GM21381 (cell line): Measurements from ENCODE around the gene RAF1.
A peak's percentile ranks its signal among the peaks of the same experiment; 100 is the strongest.
"Not testable (repeated sequence)": the region's sequence is repeated elsewhere in the genome, so short reads cannot be mapped to it uniquely, and the experiment has no call there.

Source experiments
- ATAC-seq: cut with Tn5 transposase; IDR thresholded peaks from one replicate; pipeline ENCODE4 v1.9.1; 2021; ENCODE audit warnings: mild to moderate bottlenecking, moderate library complexity; ENCODE audit not compliant: unreplicated experiment

Gene RAF1

DNA sequence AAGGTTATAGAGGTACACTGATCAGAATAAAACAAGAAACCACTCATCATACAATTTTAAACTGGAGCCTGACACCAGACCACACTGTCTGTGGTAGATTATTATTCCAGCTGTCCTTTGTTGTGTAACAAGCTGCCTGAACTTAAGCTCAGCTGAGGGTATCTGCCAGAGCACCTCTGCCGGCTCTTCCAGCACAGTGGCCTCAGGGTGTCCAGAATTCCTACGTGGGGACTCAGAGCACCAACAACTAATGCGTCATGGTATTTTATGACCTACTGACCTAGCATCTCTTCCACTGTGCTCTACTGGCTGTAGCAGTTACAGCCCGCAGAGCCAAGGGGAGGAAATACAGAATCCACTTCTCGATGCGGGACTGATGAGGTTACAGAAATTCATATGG lies 15.6 kb upstream of the RAF1 start:
- no peak for ATAC-seq

DNA sequence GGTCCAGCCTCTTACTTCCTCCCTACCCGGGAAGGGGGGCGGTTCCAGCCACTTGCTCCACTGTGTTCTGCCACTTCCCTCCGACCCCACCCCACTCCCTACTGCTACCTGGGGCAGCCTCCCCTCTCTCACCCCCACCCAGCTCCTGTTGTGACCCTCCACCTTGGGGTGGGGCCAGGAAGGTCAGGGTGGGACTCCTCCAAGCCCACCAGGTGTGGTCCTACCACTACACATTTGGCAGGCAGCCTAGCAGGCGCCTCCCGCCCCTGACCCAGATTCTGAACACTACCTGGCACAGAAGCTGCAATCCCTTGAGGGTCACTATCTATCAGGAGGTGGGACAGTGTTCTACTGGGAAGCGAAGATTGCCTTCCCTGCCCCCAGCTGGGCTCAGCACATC lies 13.7 kb upstream of the RAF1 start:
- no peak for ATAC-seq

DNA sequence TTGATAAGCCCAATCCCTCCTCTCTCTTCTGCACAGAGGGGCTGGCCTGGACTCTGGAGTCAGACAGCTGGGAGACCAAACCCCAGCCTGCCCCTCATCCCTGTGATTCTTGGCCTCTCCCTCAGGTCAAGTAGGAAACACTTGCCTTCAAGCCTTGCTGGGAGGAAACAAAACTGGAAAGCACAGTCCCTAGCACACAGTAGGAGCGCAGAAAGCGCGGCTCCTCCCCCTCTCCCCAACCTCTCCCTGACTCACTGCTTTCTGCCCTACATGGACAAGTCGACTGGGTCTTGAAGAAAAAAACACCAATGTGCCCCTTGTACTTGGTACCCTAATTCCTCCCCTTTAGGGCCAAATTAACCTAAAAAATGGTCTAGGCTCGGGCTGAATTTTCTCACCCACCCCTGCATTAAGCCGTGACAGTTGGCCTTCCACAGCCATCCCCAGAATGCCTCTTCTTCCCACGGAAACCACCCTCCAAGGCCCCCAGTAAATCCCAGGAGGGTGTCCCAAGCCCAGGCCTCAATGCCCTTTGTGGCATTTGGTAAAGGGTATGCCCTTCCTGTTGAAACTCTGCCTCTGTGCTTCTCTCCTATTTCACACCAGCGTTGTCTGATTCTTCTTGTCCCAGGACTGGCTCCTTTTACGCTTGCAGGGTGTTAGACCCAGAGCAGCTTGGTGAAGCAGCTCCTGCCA lies 11.3 kb upstream of the RAF1 start:
- no peak for ATAC-seq

DNA sequence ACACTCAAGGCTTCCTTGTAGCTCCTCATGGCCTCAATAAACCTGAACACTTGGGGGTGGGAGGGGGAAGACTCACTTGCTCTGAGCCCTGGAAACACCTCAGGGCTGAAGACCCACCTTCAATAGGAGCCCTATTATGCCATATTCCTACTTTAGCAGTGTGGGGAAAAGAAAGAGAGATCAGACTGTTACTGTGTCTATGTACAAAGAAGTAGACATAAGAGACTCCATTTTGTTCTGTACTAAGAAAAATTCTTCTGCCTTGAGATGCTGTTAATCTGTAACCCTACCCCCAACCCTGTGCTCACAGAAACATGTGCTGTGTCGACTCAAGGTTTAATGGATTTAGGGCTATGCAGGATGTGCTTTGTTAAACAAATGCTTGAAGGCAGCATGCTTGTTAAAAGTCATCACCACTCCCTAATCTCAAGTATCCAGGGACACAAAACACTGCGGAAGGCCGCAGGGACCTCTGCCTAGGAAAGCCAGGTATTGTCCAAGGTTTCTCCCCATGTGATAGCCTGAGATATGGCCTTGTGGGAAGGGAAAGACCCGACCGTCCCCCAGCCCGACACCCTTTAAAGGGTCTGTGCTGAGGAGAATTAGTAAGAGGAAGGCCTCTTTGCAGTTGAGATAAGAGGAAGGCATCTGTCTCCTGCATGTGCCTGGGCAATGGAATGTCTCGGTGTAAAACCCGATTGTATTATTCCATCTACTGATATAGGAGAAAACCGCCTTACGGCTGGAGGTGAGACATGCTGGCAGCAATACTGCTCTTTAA lies 10.2 kb upstream of the RAF1 start:
- not testable (repeated sequence) for ATAC-seq

DNA sequence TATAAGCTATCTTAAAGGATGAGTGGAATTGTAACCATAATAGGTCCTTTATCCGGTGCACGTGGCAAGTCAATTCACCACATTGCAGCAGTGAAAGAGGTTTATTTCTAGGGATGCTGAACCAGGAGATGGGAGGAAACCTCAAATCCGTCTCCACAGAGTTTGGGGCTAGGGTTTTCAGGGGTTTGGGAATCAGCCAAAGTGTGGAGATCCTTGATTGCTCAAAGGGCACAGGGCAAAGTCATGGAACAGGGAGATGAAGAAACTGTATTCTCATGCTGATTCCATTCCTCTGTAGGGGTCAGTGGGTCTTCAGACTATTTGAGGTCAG lies 7.2 kb upstream of the RAF1 start:
- ATAC-seq = no peak

DNA sequence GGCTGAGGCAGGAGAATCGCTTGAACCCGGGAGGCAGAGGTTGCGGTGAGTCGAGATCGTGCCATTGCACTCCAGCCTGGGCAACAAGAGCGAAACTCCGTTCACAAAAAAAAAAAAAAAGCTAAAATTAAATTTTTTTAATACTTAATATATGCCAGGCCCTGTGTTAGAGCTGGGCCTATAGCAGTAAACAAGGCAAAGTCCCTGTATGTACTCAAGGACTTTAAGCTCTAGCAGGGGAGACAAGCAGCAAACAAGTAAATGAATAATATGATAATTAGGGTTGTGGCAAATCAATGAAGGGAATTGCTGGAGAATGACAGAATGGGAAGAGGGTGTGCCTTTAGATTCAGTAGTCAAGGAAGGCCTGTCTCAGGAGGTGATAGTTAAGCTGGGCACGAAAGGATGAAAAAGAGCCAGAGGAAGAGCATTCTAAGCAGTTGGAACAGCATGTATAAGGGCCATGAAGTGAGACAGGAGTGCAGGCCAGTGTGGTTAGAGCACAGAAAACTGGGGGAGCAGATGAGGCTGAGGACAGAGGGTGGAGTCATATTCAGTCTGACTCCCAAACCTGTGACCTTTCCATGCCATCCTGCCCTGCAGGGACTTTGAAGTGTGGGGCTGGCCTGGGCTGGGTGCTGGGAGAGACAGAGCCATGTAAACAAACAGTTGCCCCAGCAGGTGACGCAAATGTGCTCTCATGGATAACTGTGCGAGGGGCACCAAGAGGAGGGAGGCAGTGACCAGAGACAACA lies 6.6 kb upstream of the RAF1 start:
- no peak for ATAC-seq

DNA sequence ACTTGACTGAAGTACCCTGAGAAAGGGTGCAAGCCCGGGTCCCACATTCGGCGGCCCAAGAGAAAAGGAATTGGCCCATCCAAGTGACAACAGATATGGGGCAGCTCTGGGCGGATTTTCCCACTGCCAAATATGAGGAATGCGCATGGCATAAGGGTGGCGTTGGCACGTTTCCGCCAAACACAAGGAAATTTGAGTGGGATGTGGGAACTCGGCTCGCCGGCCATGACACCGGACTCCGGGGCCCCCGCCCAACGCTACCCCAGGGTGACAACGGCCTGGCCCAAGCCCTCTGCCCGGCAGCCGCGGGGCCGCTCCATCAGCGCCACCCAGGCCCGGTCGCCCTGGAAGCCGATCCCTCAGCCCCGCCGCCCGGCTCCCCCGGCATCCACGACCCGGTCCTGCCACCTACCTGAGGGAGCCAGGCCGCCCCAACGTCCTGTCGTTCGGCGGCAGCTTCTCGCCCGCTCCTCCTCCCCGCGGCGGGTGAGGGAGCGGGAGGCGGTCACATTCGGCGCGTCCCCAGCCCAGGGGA lies 449 bp downstream of the RAF1 start:
- ATAC-seq = peak; percentile 37

DNA sequence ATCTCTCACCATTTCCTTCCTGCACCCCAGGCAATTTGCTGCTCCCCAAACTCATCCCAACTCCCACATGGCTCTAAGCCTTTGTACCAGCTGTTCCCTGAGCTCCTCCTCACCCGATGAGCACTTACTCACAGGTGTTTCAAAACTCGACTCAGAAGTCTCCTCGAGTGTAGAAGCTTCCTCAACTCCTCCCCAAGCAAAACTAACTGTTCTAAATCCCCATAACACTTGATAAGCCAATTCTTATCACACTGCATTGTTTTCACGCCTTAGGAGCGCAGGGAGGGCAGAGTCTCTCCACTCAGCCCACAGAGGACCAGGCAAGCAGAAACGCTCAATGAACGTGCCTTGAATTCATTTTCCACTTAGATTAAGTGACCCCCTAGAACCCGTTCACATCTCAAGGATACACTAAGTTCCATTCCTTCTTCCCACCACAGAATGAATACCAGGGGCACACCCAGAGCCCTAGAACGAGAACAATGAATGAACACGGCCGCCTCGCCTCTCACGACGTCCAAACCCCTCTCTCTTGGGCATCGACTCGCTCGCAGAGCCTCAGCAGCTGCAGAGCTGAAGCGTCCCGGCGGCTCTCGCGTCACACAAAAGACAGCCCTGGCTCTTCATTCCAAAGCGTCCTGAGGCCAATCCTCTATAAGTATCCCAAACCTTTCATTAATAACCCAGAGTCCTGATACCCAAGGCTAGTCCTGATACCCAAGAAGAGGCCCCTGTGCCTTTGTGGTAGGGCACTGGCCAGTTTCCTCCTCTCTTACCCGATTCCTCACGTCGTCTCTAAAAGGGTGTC lies 1.1 kb downstream of the RAF1 start:
- peak; percentile 13 for ATAC-seq

DNA sequence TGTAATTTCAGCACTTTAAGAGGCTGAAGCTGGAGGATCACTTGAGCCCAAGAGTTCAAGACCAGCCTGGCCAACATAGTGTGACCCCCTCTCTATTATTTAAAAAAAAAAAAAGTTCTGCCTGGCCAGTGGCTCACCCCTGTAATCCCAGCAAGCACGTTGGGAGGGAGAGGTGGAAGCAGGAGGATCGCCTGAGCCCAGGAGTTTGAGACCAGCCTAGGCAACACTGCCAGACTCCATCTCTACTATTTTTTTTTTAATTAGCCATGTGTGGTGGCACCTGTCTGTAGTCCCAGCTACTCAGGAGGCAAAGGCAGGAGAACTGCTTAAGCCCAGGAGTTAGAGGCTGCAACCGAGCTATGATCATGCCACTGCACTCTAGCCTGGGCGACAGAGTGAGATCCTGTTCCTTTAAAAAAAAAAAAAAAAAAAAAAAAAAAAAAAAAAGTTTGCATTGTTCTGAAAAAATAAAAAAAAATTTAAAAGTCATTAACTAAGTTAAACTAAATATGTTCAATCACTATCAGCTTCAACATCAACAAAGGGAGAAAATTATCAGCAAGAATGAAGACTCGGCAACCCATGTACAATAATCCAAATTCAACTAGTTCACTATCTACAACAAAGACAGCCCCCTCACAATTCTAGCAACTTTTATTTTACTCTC lies 1.9 kb downstream of the RAF1 start:
- ATAC-seq = no peak

DNA sequence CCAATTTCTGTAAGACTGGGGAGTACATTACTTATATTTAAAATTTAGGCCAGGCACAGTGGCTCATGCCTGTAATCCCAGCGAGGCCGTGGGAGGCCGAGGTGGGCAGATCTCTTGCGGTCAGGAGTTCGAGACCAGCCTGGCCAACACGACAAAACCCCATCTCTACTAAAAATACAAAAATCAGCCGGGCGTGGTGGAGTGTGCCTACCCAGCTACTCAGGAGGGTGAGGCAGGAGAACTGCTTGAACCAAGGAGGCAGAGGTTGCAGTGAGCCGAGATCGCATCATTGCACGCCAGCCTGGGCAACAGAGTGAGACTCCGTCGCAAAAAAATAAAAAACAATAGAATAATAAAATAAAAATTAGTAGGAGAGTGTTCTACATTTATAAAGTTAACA lies 2.5 kb downstream of the RAF1 start:
- ATAC-seq = not testable (repeated sequence)

DNA sequence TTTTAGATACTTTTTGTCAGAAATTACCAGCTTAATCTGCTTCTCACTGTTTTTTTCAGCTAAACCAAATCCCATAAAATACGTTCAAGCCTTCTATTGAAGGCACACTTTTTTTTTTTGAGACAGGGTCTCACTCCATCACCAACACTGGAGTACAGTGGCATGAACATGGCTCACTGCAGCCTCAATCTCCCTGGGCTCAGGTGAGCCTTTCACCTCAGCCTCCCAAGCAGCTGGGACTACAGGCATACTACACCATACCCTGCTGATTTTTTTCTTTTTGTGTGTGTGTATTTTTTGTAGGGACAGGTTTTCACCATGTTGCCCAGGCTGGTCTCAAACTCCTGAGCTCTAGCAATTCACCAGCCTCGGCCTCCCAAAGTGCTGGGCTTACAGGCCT lies 3.7 kb downstream of the RAF1 start:
- ATAC-seq = no peak

DNA sequence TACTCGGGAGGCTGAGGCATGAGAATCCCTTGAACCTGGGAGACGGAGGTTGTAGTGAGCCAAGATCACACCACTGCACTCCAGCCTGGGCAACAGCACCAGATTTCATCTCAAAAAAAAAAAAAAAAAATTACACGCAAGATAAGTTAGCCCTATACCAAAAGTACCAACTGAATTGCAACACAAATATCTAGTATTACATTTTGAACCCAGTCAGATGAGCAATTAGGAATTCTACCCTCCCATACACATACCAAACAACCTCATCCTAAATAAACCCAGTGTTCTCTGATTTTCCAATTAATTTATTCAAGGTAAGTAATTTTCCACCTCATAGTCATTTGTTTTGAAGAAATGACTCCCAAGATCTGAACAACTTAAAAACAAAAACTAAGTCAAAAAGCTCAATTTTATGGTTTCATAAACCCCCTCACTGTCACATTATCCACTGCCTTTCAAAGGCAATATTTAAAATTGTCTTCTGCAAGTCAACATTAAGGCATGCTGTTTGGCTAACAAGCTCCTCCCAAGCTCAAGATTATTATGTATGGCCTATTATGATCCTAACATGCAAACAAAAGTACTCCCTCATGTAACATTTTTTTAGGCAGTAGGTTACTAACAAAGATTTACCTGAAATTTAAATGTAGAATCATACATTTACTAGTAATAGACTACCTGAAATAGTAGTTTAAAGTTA lies 4.5 kb downstream of the RAF1 start:
- ATAC-seq = no peak

DNA sequence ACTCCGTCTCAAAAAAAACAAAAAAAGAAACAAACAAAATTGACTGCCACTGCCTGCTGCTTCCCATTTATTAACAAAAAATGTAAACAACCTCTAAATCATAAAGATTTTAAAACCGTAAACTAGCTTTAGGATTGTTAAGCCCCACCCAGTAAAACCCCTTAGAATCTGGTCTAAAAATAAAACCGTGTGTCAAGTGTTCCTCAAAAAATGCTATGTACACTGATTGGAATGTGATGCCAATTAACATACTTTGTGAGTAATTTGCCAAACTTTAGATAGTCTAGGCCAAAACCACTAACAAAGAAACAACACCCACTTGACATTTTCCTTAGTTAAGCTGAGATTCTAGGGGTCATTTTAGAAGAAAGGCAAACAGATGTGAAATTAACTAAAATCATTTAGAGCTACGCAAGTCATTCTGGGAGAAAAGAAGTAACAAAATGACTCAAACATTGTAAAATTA lies 5.3 kb downstream of the RAF1 start:
- no peak for ATAC-seq

DNA sequence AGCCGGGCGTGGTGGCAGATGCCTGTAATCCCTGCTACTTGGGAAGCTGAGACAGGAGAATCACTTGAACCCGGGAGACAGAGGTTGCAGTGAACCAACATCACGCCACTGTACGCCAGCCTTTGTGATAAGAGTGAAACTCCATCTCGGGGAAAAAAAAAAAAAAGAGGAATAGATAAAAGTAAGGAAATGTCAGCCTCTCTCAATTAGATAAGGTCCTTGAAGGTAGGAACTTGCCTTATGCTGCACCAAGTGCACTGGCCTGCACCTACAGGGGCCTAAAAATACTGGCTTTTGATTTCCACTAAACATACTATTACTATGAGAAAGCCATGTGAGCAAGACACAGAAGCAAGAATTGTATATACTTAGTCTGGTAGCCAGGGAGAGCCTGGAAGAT lies 7.1 kb downstream of the RAF1 start:
- ATAC-seq = no peak

DNA sequence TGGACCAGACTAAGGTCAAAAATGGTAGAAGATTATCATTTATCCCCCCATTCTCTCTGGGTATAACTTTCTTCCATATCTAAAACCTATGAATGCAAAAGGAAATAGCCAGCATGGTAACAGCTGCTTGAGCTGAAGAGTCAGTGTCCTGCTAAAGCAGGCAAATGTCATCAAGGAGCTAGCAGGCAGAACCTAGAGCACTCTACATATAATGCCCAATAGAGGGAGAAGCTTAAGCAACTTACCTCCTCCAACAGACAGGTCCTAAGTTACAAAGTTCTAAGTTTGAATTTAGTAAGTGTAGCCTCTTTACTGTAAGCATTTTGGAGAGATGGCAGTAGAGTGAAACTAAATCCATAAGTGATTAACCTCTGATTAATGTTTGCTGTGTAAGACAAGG lies 7.7 kb downstream of the RAF1 start:
- no peak for ATAC-seq

DNA sequence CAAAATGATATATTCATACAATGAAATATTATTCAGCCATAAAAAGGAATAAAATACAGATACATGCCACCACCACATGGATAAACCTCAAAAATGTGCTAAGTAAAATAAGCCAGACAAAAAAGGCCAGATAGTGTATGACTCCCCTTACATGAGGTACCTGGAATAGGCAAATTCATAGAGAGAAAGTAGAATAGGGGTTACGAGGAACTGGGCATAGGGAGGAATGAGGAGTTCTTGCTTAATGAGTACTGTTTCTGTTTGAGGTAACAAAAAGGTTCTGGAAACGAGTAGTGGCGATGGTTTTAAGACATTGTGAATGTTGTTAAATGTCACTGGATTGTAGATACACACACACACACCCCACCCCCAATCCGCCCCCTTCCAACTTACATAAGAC lies 8.2 kb downstream of the RAF1 start:
- no peak for ATAC-seq

DNA sequence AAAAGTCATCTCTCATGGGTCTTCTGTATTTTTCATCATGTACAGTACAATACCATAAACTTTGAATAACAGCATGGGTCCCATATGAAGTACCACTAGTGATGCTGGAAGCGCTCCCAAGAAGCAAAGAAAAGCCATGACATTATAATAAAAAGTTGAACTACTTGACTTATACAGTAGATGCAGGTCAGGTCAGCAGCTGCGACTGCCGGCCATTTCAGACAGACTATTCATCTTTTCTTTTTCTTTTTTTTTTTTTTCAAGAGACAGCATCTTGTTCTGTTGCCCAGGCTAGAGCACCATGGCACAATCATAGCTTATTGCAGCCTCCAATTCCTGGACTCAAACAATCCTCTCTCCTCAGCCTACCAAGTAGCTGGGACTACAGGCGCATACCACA lies 10.2 kb downstream of the RAF1 start:
- ATAC-seq = no peak

DNA sequence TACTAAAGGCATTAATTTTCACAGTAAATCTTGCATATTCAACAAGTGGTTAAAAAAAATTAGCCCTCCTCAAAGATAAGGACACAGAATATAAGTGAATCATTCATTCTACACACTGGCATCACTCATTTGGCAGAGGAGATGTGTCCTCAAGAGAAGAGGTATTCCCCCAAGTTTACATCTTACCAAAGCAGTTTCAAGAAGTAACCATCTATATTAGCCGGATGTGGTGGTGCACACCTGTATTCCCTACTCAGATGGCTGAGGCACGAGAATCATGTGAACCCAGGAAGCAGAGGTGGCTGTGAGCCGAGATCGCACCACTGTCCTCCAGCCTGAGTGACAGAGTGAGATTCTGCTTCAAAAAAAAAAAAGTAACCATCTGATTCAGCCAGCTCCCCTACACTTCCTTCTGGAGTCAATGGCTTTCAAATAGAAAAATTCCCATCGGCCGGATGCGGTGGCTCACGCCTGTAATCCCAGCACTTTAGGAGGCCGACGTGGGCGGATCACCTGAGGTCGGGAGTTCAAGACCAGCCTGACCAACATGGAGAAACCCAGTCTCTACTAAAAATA lies 15.4 kb downstream of the RAF1 start:
- no peak for ATAC-seq

DNA sequence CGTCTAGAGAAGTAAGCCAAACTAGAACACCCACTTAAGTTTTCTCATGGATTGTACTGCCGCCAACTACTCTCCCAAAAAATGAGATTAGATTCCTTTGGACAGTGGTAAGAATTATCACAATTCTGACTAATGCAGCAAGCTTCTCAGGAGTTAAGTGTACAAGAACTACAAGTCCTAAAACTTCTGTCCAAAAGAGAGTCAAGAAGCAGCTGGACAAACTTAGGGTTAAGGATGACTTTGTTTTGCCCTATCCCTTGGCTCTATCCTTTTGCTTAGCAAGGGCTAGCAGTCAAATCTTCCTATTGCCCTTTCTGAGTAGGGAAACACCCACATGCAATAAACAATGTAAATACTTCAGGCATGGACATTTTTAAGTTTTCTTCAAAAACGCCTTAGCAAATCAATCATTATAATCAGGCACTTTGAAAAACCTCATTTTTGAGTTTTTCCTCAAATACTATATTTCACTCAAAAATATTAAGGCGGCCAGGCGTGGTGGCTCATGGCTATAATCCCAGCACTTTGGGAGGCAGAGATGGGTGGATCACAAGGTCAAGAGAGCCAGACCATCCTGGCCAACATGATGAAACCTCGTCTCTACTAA lies 19.5 kb downstream of the RAF1 start:
- ATAC-seq = no peak
